HepG2 (cell line): ENCODE data around the gene POP7. TPM values are rescaled to one million over a fixed set of nuclear protein-coding genes. Genes with fewer than 3 reads are reported as not detected.
"Not testable (repeated sequence)": the region's sequence is repeated elsewhere in the genome, so short reads cannot be mapped to it uniquely, and the experiment has no call there.

ENCODE experiments used
- ATAC-seq: fragments of 200-7000 bp; cut with Tn5 transposase; 3 replicates; pipeline ENCODE4 v1.9.1; 2020; ENCODE audit warnings: mild to moderate bottlenecking, moderate library complexity
- BruUV-seq: library from RNA; stranded (reverse); fragments of 400-500 nt; replicated peaks from 2 replicates; lab custom pipeline; 2021; lab: Mats Ljungman, UMichigan
- CTCF ChIA-PET: fragments of 300-600 bp; formaldehyde crosslinking; extraction: SDS; loops from one replicate; lab custom pipeline; 2021; ENCODE audit warnings: low total read pairs, inconsistent platforms, low intra/inter-chr PET ratio; lab: Yijun Ruan, JAX
- POLR2A ChIA-PET: fragments of 350-600 bp; sonication (Branson Sonifier 250); formaldehyde crosslinking; loops from one replicate; lab custom pipeline; 2020; ENCODE audit warnings: antibody characterized with exemption, inconsistent platforms; lab: Yijun Ruan, JAX
- DNase-seq: peaks from one replicate; pipeline ENCODE4 v3.0.0-alpha.2; 2015; ENCODE audit warnings: low spot score
- FAIRE-seq: peaks from 3 replicates; lab custom pipeline; 2011; peaks lifted over from hg19 to GRCh38; lab: Jason Lieb, UNC
- H2AFZ ChIP-seq: one replicate; pipeline ENCODE4 v1.6.1; 2011; ENCODE audit warnings: low read length, inconsistent platforms
- H3K27ac ChIP-seq: fragments of 300-600 bp; 3 replicates; pipeline ENCODE4 v1.8.0; 2011; ENCODE audit warnings: mixed run types, mild to moderate bottlenecking, mixed read lengths, low read length, inconsistent platforms; ENCODE audit not compliant: insufficient read depth; ENCODE audit errors: extremely low read length
- H3K27me3 ChIP-seq, 2 experiments: fragments of 200-600 bp in 1 of 2; 2 replicates in 1 of 2; 3 replicates in 1 of 2; pipeline versions ENCODE4 v1.6.0 to v1.8.0; 2011; ENCODE audit warnings: low read length in 2 of 2, mild to moderate bottlenecking in 2 of 2, moderate library complexity in 2 of 2, inconsistent platforms in 1 of 2; ENCODE audit not compliant: insufficient read depth in 2 of 2, control insufficient read depth in 1 of 2
- H3K36me3 ChIP-seq, 2 experiments: fragments of 200-600 bp in 1 of 2; replicated peaks in 1 of 2; 2 replicates in 1 of 2; 3 replicates in 1 of 2; pipeline versions ENCODE4 v1.5.1 to v1.8.0; 2011; ENCODE audit warnings: low read length in 2 of 2, inconsistent platforms in 1 of 2; ENCODE audit not compliant: insufficient read depth in 2 of 2, control insufficient read depth in 1 of 2
- H3K4me1 ChIP-seq: 2 replicates; pipeline ENCODE4 v1.5.1; 2012; ENCODE audit warnings: low read length, inconsistent platforms; ENCODE audit not compliant: insufficient read depth
- H3K4me2 ChIP-seq: 2 replicates; pipeline ENCODE4 v1.6.0; 2011; ENCODE audit warnings: low read depth, low read length, inconsistent platforms
- H3K4me3 ChIP-seq, 3 experiments: fragments of 200-600 bp in 1 of 3; sonication (generic), shearing (Covaris generic) in 1 of 3; replicated peaks in 1 of 3; 2 replicates each; pipeline ENCODE4 v1.5.1; 2011 to 2016; ENCODE audit warnings: low read length in 3 of 3, inconsistent platforms in 2 of 3, low read depth in 2 of 3, mild to moderate bottlenecking in 2 of 3, control low read depth in 1 of 3, mixed read lengths in 1 of 3; ENCODE audit not compliant: insufficient read depth in 1 of 3
- H3K79me2 ChIP-seq: one replicate; pipeline ENCODE4 v1.6.1; 2011; ENCODE audit warnings: low read length, inconsistent platforms; ENCODE audit not compliant: insufficient read depth
- H3K9ac ChIP-seq: 2 replicates; pipeline ENCODE4 v1.6.0; 2011; ENCODE audit warnings: mild to moderate bottlenecking, low read depth, low read length, inconsistent platforms; ENCODE audit not compliant: insufficient read depth
- H3K9me3 ChIP-seq: 2 replicates; pipeline ENCODE4 v1.5.1; 2012; ENCODE audit warnings: mild to moderate bottlenecking, low read length
- H4K20me1 ChIP-seq: 2 replicates; pipeline ENCODE4 v1.6.0; 2011; ENCODE audit warnings: inconsistent platforms, mild to moderate bottlenecking, low read length, moderate library complexity; ENCODE audit not compliant: insufficient read depth
- ARID2 ChIP-seq: sonication (generic); formaldehyde crosslinking; IDR thresholded peaks from 2 replicates; pipeline ENCODE4 v1.8.1; 2022; ENCODE audit warnings: mild to moderate bottlenecking, missing genetic modification reagents, borderline replicate concordance
- ISX ChIP-seq: sonication (generic); formaldehyde crosslinking; conservative IDR thresholded peaks from 2 replicates; pipeline ENCODE4 v1.5.0; 2020; ENCODE audit warnings: missing genetic modification reagents
- WGBS: methylation state at CpG from one replicate; pipeline ENCODE4 v1.1.6; 2017; ENCODE audit warnings: low lambda C conversion rate; 5-methylcytosine and 5-hydroxymethylcytosine counted together
- in situ Hi-C: cut with HindIII; loops from 2 replicates; pipeline ENCODE4 v1.10.0; 2017; ENCODE audit warnings: low pct_unique_long_range_greater_than_20kb; ENCODE audit not compliant: extremely low pct_ligation_motif_present
- intact Hi-C: fragments of 100-400 bp; cut with micrococcal nuclease; formaldehyde crosslinking; loops from one replicate; pipeline ENCODE4 v1.10.0; 2022; ENCODE audit not compliant: unreplicated experiment
- polyA plus RNA-seq, 8 experiments: library from polyadenylated mRNA; depleted of rRNA in 3 of 8; stranded (reverse) in 7 of 8; unstranded in 1 of 8; fragments of >200 nt; fragmentation: Illumina TruSeq in 4 of 8; extraction: Trizol in 4 of 8; gene quantifications; 2 replicates each; pipeline versions ENCODE4 v1.2.1 to v1.2.3, GENCODE V29; 2011 to 2016; ENCODE audit warnings: low read depth in 4 of 8, missing spikeins in 1 of 8, mixed read lengths in 1 of 8; ENCODE audit not compliant: insufficient read depth in 1 of 8
- total RNA-seq, 5 experiments: library from RNA; depleted of rRNA; stranded (reverse); fragments of >200 nt; fragmentation: Illumina TruSeq; extraction: Trizol; gene quantifications; 2 replicates each; pipeline ENCODE4 v1.2.3, GENCODE V29; 2016; ENCODE audit warnings: low read depth in 1 of 5

The POP7 gene
- total and polyA plus RNA-seq, 2 of the 13 experiments (the other 11 are each of a cell fraction or from before 2014, with no cell fraction given) = 63.9 to 91.1 TPM

DNA sequence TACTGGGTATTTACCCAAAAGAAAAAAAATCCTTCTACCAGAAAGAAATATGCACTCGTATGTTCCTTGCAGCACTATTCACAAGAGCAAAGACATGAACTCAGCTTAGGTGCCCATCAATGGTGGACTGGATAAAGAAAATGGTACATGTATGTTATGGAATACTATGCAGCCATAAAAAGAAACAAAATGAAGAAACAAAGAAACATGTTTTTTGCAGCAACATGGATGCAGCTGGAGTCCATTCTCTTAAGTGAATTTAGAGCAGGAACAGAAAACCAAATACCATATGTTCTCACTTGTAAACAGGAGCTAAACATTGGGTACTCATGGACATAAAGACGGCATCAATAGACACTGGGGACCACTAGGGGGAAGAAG lies 37.9 kb upstream of the POP7 start:
- FAIRE-seq = no peak
- no peak for DNase-seq
- no peak for ATAC-seq
- WGBS = 25% methylated on average over 2 of the region's 2 CpGs
- Histone ChIP-seq H3K4me2 (no peak overlapping the region), H3K79me2 (no peaks in the 10 kb centered on the region), H4K20me1 (no peaks in the 10 kb centered on the region), H3K9me3 (no peaks in the 10 kb centered on the region), H3K36me3 (no peaks in the 10 kb centered on the region), H3K4me1 (peaks cover 6% of the 10 kb centered on the region; the same call in 1 of the 2 replicates), H3K4me3 (no peak overlapping the region), H3K27ac (no peak overlapping the region), H3K9ac (no peak overlapping the region), H2AFZ (no peak overlapping the region), H3K27me3 (peaks cover 0 to 4% of the 10 kb centered on the region in 2 experiments; a peak in 4 of 5 replicates)
- no TSS peak for BruUV-seq
- in situ Hi-C loops = no loop called here
- TF ChIP-seq ARID2 (CRISPR knock-in tag) (no peak), ISX (CRISPR knock-in tag) (no peak)
- intact Hi-C loops = no loop called here
- POLR2A ChIA-PET = no interaction called here
- CTCF ChIA-PET = no interaction called here

DNA sequence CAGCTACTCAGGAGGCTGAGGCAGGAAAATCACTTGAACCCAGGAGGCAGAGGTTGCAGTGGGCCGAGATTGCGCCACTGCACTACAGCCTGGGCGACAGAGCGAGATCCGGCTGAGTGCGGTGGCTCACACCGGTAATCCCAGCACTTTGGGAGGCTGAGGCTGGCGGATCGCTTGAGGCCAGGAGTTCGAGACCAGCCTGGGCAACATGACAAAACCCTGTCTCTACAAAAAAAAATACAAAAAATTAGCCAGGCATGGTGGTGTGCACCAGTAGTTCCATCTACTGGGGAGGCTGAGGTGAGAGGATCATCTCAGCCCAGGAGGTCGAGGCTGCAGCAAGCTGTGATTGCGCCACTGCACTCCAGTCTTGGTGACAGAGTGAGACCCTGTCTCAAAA lies 36.8 kb upstream of the POP7 start:
- in situ Hi-C loops, FAIRE-seq, BruUV-seq, H3K36me3 ChIP-seq, H3K27me3 ChIP-seq, H3K9me3 ChIP-seq, ATAC-seq, H4K20me1 ChIP-seq, H3K79me2 ChIP-seq, POLR2A ChIA-PET, CTCF ChIA-PET, H3K4me3 ChIP-seq, H3K4me1 ChIP-seq, H3K9ac ChIP-seq, H3K4me2 ChIP-seq, intact Hi-C loops, H2AFZ ChIP-seq, DNase-seq, H3K27ac ChIP-seq: not testable (repeated sequence)
- 85% methylated on average over 12 of the region's 12 CpGs for WGBS
